ENCODE measurements around the gene CENPB.

CENPB gene

DNA sequence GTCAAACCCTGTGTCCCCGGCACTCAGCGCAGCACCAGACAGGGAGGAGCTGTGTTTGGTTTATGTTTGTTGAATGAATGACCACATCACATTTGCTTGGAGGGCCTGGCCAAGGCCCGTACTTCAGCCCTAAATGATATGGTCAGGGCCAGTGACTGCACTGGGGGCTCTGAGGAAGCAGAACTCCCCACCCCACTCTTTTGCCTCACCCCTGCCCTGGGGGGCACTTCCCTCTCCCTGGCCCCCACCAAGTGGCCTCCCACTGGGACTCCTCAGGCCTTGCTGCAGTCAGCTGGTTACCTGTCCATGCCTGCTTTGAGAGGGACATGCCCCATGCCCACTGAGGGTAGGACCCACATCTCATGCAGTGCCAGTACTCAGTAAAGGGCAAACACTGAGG is 21.9 kb downstream of the CENPB start:
- no peak for DNase-seq

DNA sequence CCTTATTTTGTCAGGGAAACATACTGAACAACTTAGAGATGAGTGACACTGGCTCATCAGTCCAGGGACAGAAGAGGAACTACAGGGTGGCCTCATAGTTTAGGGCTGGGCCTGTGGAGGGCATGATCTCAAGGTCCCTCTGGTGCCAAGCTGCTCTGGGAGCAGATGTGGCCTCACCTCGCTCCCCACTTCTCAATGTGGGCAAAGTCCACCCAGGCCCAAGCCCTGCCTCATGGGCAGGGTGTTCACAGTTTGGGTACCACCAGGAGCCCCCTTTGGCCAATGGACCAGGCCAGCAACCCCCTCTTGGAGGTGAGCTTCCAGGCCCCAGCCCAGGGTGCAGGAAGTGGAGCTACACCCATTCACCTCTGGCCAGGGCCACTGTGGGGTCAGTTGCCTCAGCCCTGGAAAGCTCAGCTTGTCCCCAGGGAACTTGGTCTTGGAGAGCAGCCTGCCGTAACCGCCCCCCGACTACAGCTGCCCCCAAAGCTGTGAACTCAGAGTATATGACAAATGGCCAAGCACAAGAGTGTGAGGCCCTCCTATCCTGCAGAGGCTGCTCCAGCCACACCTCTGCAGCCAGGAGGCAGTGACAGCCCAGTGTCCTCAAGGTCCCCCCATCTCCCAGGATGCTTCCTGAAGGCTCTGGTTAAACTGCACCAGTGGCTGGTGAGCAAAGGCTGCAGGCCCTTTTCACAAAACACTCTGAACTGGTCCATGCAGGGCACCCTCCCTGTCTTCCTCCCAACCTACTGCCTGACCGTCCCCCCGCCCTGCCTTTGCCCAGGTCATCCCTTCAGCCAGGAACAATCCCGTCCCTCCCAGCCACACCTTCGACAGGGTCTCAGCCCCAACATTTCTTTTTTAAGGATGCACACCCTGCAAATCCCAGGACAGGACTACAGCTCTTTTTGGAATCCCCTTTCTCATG is 22.6 kb downstream of the CENPB start:
- no peak for DNase-seq

DNA sequence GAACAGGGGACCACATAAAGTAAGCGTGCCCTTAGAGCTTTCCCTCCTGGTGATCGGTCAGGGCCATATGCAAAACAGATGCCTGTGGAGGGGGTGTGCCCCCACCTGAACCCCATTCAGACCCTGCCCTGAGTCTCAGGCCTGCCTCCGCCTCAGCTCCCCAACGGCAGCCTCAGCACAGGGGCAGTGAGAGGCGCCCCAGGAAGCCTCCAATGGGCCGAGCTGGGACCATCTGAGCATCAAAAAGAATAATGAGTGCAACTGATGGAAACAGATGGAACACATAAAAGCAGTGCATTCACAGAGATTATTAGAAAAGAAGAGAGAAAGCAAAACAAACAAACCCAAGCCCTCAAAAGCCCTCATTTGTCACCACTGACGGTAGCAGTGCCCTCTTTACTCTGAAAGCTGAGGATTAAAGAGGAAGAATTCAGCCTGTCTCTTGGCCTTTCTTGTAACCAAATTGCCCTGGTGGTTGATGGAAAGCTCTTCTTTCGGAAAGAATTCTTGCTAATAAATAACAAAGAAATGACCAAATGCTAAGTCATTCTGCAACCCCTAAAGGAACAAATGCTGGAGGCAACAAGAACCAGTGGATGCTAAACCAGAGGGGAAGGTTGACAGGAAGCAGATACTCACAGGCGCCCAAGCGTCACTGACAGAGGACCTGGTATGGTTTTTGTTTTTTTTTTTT is 25.7 kb downstream of the CENPB start:
- DNase-seq = peak; percentile 9

DNA sequence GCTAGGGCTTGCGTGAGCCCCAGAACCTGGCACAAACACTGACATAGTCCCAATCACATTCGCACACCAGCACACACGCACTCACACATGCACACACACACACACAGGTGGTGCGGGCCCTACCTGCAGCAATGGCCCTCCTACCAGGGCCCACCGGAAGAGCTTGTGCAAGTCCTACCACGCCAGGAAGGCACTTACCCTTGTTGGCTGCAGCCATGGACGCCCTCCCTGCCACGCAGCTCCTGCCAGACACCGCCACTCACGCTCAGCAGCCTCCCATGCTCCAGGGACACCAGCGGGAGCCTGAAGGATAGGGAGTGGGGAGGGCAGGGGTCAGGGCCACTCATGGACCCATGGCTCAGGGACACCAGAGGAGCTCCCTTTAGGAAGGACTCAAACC is 26.7 kb downstream of the CENPB start:
- no peak for DNase-seq

DNA sequence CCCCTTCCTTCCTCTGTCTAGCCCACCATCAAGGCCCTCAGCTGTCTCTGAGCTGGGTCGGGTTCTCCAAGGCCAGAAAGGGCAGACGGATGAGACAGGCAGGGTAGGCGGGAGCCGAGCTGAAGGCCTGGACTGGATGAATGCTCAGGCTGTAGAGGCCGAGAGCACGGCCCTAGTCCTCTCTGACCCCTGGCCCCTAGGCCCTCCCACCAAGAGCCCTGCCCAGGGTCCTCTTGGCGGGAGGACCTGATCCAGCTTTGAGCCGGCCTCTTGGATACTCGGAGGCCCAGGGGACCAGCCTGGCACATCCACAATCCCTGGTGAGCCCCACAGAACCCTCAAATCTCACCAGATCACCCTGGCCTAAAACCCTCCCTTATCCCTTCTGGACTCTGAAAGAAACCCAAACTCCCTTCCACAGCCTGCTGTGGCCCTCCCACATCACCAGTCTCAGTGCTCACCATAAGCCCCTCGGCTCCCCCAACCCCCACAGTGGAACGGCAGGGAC is 27.2 kb downstream of the CENPB start:
- DNase-seq = no peak

DNA sequence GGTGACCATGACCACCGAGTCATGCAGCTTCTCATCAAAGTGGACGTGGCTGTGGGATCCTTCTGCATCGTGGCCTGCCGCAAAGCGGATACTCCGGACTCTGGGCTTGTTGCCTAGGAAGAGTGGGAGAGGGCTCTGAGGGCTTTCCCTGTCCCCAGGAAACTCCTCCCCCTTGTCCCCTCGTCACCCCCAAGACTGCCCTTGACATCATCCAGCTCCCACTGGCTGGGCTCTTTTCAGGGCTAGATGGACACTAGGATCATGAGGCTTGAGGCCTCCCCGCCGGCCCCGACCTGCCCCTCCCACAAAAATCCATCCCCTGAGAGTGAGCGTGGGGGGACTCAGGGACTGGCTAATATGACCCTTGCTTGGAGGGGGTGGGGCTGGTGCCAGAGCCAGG is 28.0 kb downstream of the CENPB start:
- no peak for DNase-seq

DNA sequence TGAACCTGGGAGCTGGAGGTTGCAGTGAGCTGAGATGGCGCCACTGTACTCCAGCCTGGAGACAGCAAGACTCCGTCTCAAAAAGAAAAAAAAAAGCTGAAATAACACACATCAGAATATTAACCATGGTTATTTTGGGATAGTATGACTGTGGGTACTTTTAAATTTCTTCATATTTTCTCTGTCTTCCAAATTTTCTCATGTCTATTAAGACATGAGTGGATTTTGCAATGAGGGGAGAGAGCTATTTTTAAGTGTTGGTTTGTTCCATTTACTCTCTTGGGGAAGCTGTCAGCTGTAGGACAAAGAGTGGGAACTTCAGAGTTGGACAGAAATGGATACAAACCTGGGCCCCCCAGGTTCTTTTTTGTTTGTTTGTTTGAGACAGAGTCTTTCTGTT is 29.3 kb downstream of the CENPB start:
- no peak for DNase-seq

DNA sequence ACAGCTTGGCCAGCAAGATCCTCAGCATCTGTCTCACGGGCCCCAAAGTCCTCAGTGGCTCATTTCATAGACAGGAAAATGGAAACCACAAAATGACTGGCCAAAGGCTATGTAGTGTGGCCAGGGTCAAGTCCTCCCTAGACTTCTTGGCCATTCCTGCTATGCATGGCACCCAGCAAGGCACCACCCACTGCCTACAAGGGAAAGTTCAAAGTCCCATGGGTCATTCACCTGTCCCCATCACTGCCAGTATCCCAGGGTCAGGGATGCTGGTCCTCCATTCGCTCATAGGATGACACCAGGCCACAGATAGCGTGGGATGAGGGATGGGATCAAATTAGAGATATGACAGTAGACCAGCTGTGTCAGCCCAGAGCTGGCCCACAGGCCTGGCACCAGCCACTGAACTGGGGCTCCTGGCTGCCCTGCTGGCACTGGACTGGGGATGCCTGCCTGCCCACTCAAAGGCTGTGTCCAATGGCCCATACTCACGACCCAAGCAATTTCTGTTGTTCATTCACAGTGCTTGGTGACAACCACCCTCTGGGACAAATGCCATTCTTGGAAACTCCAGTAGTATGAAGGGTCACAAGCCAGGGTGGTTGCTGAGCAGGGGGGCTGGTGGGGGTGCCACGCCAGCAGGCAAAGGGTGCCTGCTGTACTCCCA is 30.6 kb downstream of the CENPB start:
- DNase-seq = no peak

DNA sequence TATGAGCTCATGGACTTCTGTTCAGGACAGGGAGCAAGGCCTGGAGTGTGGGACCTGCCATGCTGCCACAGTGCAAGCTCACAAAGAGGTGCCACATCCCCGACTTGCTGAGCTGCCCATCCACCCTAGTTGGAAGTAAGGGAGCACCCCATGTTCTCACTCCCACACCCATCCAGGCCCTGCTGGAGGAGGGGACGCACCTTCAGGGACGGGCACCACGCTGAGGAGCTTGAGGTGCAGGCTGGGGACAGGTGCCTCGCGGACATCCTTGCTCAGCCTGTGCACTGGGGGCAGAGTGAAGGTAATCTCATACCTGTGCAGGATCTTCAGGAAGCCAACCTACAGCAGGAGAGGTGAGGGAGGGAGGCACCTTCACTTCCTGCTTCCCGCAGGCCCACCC is 31.3 kb downstream of the CENPB start:
- DNase-seq = no peak

DNA sequence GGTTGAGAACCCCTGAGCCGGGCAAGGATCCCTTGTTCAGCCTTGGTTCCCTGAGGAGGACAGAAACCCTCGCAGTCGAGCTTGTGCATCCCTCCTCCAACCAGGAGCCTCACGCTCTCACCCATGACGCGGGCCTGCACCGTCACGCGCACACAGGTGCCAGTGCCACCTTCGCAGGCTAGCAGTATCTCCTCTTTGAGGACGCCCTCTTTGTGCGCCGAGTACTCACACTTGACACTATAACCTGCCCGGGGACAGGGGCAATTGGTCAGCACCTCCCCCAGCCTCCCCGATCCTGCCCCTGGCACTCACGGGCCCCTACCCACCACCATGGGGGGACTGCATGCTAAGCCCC is 32.3 kb downstream of the CENPB start:
- DNase-seq = no peak

DNA sequence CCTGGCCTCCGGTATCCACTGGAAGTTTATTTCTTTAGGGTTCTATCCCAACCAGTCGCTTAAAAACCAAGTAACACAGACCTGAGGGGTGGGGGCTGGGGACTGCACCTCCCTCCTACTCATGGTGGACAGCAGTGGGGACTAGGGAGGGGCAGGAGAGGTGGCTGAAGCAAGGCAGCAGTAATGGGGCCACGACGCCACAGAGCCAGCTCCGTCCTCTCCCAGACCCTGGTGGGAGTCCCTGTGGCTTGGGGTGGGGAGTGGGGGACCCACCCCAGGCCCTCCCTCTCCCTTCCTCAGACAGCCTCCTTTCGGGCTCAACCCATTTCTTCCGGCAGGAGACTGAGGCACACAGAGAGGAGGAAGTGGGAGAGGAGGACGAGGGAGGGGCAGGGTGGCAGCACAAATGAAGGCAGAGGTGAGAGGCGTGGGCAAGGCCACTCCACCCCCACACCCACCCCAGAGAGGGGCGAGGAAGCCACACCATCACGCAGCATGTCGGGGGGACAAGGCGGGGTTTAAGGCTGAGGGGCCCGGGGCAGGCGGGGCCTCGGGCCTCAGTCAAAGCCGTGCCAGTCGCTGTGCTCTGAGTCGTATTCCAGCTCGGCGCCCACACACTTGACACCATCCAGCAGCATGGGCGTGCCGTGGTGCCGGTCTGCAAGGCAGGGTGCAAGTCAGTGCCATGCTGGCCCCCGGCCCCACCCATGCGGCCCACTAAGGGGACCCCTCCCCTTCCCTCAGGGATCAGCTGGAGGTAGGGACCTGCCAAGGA is 32.9 kb downstream of the CENPB start:
- no peak for DNase-seq

DNA sequence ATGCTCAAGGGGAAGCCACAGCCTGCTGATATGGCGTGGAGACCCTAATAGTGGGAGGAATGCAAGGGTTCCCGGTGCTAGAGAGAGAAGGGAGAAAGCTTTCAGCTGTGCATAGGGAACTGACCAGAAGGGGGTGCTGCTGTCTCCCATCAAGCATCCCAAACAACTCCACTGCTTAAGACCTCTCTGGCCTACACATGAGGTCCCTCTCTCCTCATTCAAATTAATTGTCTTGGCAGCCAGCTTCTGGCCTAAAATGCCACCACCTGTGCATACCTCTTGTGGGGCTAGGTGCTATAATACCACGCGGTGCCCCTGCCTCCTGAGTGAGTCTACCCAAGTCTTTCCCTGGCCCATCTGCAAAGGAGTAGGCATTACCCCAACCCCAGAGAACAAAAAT is 33.4 kb downstream of the CENPB start:
- peak; percentile 61 for DNase-seq

DNA sequence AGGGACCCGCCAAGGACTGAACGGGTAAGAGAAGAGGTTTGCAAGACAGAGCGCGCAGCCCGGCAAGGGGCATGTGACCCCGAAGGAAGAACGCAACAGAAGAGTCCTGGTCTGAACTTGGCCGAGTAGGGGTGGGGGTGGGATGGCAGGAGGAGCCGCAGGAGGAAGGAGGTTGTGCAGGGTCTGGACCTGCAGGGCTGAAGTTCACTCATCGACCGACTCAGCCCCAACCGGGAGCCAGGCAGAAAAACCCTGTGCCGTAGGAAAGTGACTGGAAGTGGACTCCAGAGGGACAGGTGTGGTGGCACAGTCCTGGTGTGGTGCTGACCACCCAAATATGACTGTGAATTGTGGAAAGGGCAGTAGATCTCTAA is 34.2 kb downstream of the CENPB start:
- no peak for DNase-seq

DNA sequence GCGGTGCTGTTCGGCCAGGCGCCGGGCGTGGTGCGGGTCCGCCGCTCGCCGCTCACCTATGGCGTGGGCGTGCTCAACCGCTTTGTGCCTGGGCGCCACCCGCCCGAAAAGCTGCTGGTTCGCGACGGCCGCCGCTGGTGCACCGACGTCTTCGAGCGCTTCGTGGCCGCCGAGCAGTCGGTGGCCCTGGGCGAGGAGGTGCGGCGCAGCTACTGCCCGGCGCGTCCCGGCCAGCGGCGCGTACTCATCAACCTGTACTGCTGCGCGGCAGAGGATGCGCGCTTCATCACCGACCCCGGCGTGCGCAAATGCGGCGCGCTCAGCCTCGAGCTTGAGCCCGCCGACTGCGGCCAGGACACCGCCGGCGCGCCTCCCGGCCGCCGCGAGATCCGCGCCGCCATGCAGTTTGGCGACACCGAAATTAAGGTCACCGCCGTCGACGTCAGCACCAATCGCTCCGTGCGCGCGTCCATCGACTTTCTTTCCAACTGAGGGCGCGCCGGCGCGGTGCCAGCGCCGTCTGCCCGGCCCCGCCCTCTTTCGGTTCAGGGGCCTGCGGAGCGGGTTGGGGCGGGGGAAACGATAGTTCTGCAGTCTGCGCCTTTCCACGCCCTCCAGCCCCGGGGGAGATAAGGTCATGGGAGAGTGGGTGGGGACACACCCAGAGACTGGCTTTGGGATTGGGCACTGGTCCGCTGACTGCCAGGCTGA is 34.7 kb downstream of the CENPB start:
- DNase-seq = no peak

DNA sequence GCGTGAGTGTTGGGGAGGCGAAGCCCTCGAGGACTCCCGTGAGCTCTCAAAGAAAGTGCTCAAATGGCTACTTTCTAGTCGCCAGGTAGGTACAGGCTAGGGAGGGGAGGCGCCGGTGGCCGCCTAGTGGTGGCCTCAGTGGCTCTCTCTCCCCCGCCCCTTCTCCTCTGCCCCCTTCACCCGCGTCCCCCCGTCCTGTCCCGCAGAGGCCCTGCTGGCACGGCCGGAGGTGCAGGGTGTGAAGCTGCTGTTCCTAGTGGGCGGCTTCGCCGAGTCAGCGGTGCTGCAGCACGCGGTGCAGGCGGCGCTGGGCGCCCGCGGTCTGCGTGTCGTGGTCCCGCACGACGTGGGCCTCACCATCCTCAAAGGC is 35.2 kb downstream of the CENPB start:
- no peak for DNase-seq

DNA sequence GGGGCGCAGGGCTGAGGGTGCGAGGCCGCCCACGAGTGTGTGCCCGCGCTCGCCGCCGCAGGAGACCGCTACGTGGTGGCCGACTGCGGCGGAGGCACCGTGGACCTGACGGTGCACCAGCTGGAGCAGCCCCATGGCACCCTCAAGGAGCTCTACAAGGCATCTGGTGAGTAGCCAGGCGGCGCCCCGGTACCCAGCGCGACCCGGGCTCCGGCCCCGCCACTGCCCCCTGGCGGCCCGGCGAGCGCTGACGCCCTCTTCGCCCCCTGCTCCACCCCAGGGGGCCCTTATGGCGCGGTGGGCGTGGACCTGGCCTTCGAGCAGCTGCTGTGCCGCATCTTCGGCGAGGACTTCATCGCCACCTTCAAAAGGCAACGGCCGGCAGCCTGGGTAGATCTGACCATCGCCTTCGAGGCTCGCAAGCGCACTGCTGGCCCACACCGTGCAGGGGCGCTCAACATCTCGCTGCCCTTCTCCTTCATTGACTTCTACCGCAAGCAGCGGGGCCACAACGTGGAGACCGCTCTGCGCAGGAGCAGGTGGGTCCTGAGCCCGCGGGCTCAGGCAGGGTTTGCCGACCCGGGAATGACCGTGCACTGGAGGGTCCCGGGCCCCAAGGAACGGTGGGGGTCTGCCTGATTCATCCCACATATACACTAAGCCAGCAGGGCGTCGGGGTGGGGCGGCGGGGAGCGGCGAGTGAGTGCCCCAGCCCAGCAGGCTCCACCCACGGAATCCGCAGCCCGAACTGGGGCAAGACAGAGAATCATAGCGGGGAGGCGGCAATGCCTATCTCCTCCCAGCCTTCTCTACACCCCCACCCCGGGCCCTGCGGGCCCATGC is 36.6 kb downstream of the CENPB start:
- DNase-seq = peak; percentile 64

DNA sequence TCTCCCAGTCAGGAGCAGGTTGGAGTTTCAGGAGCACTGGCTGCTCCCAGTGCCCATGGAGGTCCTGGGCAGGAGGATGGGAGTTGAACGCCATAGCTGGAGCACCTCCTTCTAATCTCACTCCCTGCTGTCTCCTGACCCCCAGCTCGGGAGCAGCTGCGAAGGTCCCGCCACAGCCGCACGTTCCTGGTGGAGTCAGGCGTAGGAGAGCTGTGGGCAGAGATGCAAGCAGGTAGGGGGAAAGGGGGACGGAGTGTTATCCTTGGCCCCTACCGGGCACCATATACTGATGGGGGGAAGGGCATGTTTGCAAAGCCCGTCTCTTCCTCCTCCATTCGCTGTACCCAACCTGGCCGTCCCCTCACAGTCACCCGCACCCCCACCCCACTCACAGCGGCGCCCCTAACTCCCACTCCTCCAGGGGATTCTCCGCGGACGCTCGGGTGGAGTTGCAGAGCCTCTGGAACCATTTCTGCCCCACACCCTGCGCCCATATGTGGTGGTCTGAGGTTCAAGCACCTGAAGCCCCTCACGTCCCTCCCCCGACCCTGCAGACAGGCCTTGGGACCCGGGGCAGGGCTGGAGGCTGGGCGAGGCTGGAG is 37.4 kb downstream of the CENPB start:
- DNase-seq = no peak

DNA sequence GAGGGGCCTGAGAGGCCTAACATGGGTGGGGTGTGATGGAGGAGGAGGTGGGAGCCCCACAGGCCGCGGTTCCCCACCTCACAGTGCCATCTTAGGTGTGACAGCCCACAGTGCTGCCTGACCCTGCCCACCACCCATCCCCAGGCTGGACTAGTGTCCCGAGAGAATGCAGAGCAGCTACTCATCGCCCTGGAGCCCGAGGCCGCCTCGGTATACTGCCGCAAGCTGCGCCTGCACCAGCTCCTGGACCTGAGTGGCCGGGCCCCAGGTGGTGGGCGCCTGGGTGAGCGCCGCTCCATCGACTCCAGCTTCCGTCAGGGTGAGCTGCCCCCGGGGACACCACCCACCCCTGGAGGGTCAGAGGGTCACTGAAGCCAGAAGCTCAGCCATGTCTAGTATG is 38.5 kb downstream of the CENPB start:
- no peak for DNase-seq

DNA sequence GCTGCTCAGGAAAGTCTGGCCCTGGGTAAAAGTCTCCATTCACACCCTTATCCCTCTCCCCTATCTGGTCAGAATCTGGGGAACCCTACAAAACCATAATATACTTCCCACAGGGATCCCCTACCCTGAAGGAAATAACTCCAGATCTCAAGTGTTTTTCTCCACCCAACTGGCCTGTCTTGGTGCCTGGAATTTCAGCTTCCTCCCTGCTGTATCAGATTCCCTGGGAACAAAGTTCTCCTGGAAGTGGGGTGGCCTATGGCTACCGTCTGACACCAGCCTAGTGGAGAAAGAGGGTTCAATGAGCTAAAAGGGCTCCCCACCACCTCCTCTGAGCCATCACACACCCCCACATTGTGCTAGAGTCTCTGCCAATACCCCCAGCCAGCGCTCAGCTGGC is 39.1 kb downstream of the CENPB start:
- no peak for DNase-seq

DNA sequence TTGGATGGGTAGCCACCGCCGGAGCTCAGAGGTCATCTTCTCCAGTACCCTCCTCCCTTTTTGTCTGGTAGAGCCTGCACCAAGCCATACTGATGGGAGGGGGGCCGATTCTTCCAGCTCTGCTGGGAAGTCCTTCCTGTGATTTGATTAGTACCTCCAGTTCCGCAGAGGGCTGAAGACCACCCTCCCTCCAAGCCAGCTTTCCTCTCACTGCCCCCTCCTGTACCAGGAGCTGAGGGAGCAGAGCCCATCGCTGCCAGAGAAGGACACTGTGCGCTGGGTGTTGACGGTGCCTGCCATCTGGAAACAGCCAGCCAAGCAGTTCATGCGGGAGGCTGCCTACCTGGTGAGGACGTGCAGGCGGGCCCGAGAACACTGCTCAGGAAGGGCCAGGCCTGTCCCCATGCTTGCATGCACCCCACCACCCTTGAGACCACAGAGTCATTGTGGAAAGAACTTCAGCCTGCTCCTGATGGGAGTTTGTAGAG is 40.8 kb downstream of the CENPB start:
- no peak for DNase-seq
